ENCODE results near the gene ZDHHC9.
"Not testable (repeated sequence)": the region's sequence is repeated elsewhere in the genome, so short reads cannot be mapped to it uniquely, and the experiment has no call there.

Gene ZDHHC9

DNA sequence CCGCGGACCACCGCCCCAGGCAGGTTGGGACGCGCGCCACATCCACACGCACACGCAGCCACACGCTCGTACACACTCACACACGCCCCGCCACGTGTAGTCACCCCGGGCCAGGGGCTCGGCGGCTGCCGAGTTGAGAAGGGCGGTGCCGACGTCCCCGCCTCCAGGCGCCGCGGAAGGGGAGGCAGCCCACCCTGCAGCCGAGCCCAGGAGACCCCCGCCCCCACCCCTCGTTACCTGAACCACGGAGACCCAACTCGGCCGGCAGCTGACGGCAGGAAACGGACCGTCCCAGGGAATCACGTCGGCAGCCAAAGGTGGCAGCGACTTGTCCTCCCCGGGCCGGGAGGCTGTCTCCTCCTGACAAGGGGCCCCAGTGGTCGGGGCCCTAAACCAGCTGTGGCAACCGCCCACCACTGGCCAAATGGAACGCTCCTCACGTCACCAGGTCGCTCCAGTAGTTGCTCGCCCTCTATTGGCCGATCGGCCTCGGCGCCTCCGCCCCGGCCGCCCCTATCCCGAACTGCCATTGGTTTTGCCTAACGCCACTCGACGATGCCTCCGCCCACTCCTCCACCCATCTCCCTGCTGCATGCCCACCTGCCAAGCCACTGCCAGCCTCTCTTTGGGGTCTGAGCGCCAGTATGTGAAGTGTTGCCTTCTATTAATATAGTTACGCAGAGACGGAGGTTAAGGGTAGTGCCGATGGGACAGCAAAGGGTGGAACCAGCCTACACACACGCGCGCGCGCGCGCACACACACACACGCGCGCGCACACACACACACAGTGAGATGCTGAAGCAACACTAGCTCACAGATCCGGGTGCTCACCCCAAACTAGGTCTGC lies at the start of gene ZDHHC9:
ZDHHC9 (minus strand) TSS at position 428 of the 848 bp plus-strand sequence. CDS start 1,941 bp downstream, outside the sequence.
- DNase-seq (ENCODE audit: low read depth in 2 of 2): peak; percentile 69 to 80

DNA sequence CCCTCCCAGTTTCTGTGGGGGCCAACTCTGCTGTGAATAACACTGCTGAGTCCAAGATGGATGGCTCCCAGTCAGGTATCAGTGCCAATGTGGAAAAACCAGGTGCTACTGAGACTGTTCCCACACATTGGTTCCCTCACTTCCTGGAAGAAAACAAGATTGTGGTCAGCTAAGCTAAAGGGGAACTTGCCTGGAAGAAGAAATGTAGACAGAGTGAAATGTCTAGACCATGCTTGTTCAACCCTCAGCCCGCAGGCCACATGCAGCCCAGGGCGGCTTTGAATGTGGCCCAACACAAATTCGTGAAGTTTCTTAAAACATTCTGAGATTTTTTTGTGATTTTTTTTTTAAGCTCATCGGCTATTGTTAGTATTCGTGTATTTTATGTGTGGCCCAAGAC lies 33.7 kb upstream of the ZDHHC9 start:
- no peak for DNase-seq (ENCODE audit: low read depth in 2 of 2)

GRCh38 chrX:129876771-129877305 lies 33.2 kb upstream of the ZDHHC9 start:
- no peak for DNase-seq (ENCODE audit: low read depth in 2 of 2)

DNA sequence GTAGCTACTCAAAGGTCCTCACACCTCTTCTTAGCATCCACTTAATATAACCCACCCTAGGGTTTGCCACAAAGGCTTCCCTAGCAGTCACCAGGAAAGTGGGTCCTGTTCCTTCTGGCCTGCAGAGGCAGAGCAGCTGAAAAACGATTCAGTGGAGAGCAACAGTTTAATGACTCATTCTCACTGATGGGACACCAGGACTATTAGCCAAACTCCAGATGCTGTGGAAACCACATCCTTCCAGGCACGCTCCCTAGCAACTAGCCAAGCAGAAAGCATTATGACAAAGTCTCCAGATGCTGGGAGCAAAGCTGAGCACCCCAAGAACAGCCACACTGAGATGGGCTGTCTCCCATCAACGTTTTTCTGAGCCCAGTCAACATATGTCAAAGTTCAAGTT lies 32.0 kb upstream of the ZDHHC9 start:
- DNase-seq (ENCODE audit: low read depth in 2 of 2): no peak

- DNase-seq (ENCODE audit: low read depth in 2 of 2): no peak
Measured at GRCh38 chrX:129872524-129872923, 28.8 kb upstream of the ZDHHC9 start.

DNA sequence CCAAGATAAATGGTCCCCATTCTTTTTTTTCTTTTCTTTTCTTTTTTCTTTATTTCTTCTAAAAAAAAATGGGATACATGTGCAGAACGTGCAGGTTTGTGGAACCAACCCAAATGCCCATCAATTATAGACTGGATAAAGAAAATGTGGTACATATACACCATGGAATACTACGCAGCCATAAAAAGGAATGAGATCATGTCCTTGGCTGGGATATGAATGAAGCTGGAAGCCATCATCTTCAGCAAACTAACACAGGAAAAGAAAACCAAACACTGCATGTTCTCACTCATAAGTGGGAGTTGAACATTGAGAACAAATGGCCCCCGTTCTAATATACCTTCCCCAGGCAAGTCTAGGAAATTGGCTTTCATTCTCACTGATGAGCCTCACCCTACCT lies 22.6 kb upstream of the ZDHHC9 start:
- not testable (repeated sequence) for DNase-seq (ENCODE audit: low read depth in 2 of 2)

GRCh38 chrX:129859134-129859533 lies 15.4 kb upstream of the ZDHHC9 start:
- not testable (repeated sequence) for DNase-seq (ENCODE audit: low read depth in 2 of 2)

DNA sequence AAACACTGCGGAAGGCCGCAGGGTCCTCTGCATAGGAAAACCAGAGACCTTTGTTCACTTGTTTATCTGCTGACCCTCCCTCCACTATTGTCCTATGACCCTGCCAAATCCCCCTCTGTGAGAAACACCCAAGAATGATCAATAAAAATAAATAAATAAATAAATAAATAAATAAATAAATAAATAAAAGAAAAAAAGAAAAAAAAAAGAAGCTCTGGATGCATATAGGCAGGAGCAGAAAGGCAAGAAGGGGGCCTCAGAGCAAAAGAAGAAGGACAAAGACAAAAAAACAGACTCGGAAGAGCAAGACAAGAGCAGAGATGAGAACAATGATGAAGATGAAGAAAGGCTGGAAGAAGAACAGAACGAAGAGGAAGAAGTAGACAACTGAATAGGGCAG lies 8.1 kb upstream of the ZDHHC9 start:
- DNase-seq (ENCODE audit: low read depth in 2 of 2): not testable (repeated sequence)

DNA sequence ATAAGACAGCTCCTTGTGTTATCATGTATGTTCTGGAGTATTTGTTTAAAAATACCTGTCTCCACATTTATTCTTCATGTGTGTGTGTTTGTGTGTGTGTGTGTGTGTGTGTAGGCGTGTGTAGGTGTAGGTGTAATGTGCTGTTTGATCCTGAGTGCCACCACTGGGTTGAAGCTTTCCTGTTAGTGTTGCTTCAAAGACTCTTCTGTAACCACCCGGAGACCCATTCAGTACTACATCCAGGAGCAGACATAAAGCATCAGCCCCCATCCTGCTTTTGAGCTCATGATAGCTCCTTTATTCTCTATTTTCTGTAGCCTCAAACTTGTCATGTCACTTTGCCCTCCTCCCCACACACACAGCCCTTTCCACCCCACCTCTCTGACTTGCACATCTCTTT lies 3.0 kb upstream of the ZDHHC9 start:
- no peak for DNase-seq (ENCODE audit: low read depth in 2 of 2)

- DNase-seq (ENCODE audit: low read depth in 2 of 2): no peak
Measured at GRCh38 chrX:129845616-129846190, 2.0 kb upstream of the ZDHHC9 start.

DNA sequence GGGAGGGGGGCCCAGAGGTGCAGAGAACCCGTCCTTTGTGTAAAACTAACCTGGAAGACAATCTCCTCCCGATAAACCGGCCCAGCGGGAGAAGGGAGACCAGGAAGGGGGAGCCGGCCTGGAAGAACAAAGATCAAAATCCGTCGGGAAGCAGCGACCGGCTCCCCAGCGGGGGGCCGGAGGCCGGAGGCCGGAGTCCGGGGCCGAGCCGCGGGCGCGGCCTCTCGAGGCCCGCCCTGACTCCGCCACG lies 552 bp downstream of the ZDHHC9 start:
- no peak for DNase-seq (ENCODE audit: low read depth in 2 of 2)

GRCh38 chrX:129842510-129843208 lies 1.0 kb downstream of the ZDHHC9 start:
- no peak for DNase-seq (ENCODE audit: low read depth in 2 of 2)

DNA sequence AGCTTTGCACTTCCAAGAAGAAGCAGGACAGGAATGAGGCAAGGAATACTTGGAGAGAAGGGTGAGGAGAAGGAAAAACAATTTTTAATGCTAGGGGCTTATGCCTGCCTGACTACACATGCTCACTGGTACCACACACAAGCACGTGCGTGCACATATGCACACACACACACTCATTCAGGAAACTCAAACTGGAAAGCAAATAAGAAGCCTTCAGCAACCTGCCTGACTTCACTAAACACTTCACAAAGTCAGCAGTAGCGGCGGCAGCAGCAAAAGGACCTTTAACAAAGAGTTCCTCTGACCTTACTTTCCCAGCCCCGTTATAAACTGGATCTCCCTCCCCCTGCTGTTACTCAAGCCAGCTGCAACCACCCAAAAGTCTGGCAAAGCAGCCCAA lies 3.3 kb downstream of the ZDHHC9 start:
- no peak for DNase-seq (ENCODE audit: low read depth in 2 of 2)

DNA sequence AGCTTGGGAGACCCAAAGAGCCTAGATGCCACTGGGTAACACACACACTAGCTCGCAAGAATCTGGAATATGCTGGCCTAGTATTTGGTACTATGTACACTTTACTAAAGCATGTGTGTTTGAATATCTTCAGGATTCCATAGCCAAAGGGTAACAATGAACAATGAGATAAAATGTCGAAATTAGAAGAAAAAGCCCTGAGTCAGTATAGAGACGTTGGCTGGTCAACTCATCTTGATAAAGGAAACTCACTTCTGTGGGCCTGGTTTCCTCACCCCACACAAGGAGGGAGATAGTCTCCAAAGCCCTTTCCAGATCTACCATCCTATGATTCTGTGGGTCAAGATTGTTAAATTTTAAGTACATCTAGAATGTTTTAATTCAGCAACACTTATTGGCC lies 6.9 kb downstream of the ZDHHC9 start:
- no peak for DNase-seq (ENCODE audit: low read depth in 2 of 2)

- DNase-seq (ENCODE audit: low read depth in 2 of 2): no peak
Measured at GRCh38 chrX:129833153-129833990, 10.3 kb downstream of the ZDHHC9 start.

GRCh38 chrX:129831091-129831885 lies 12.4 kb downstream of the ZDHHC9 start:
- DNase-seq (ENCODE audit: low read depth in 2 of 2): no peak

GRCh38 chrX:129830494-129830893 lies 13.2 kb downstream of the ZDHHC9 start:
- no peak for DNase-seq (ENCODE audit: low read depth in 2 of 2)

DNA sequence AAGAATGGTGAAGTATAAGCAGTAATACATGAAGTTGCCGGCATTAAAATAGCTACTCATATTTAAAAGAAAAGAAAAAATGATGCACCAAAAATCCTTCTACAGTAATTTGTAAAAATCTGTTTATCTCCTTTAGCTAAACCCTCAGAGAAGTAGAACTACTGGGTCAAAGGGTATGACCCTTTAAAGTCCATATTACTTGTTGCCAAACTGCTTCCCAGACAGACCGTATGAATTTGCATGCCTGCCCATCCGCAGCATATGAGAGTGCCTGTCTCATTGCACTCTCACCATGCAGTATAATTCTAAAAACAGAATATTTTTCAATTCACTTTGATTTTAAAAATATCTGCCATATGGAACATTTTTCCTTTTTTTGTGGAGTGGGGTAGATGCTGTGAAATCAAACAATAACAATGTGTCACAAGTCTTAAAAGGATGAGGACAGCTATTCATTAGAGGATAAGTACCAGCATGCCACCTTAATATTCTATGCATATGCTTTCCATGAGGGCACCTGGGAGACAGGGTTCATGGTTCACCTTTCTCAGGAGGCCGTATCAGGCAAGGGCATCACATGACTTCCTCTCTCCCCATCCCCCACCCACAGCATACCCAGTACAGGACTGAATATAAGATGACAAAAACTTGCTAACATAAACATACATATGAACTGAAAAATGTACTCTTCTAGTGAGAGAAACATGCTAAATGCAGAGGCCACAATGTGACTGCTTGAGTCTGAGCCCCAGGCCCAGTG lies 17.8 kb downstream of the ZDHHC9 start:
- DNase-seq (ENCODE audit: low read depth in 2 of 2): no peak

GRCh38 chrX:129824620-129825019 lies 19.1 kb downstream of the ZDHHC9 start:
- DNase-seq (ENCODE audit: low read depth in 2 of 2): no peak

DNA sequence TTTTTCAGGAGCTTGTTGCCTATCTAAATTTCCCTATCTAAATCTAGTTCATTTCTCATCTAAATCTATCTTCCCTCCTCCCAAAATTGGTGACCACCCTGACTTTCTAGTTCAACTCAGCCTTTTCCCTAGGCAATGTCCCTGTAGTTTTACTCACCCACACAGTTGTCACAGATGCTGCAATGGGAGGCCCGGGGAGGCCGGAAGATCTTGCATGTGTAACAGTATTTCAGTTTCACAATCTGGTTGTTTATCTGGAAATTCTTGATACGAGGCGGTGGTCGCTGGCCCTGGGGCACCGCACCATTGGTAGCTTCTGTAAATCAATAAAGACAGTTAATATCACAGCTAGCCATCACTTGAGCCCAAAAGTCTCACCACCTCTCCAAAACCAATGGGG lies 20.2 kb downstream of the ZDHHC9 start:
- no peak for DNase-seq (ENCODE audit: low read depth in 2 of 2)
